AG09319 (cell line): ENCODE measurements around the gene COPS7A.

Source experiments
- DNase-seq: peaks from one replicate; pipeline ENCODE4 v3.0.0-alpha.2; 2010; ENCODE audit warnings: low read depth; ENCODE audit errors: extremely low read depth
- CTCF ChIP-seq: IDR thresholded peaks from 2 replicates; pipeline ENCODE4 v1.5.1; 2011; ENCODE audit warnings: low read depth, mild to moderate bottlenecking, inconsistent platforms, low read length, moderate library complexity

Gene COPS7A

GRCh38 chr12:6779708-6780432, 56.0 kb downstream of the COPS7A start:
- no peak for DNase-seq
- no peak for TF ChIP-seq CTCF

- no peak for DNase-seq
- no peak for TF ChIP-seq CTCF
Observed at GRCh38 chr12:6780573-6780972, 56.7 kb downstream of the COPS7A start.
